Neuronal stem cell (in vitro differentiated cells): Measurements from ENCODE around the gene JMJD8.

Experiments used
- DNase-seq: peaks from one replicate; pipeline ENCODE4 v3.0.0-alpha.2; 2013; ENCODE audit warnings: low spot score
- H2AFZ ChIP-seq: one replicate; pipeline ENCODE4 v1.6.1; 2013; ENCODE audit warnings: mild to moderate bottlenecking, low read length, inconsistent platforms
- H2AK5ac ChIP-seq: 2 replicates; pipeline ENCODE4 v1.6.1; 2013; ENCODE audit warnings: low read depth, mild to moderate bottlenecking, inconsistent platforms, low read length, moderate library complexity, mixed read lengths
- H2BK120ac ChIP-seq: 2 replicates; pipeline ENCODE4 v1.6.1; 2013; ENCODE audit warnings: low read depth, mild to moderate bottlenecking, inconsistent platforms, low read length, moderate library complexity, mixed read lengths
- H2BK12ac ChIP-seq: one replicate; pipeline ENCODE4 v1.6.1; 2013; ENCODE audit warnings: low read length, inconsistent platforms
- H2BK15ac ChIP-seq: 2 replicates; pipeline ENCODE4 v1.6.1; 2013; ENCODE audit warnings: mild to moderate bottlenecking, low read length, inconsistent platforms, mixed read lengths
- H2BK5ac ChIP-seq: one replicate; pipeline ENCODE4 v1.6.1; 2013; ENCODE audit warnings: inconsistent platforms, mild to moderate bottlenecking, low read length, moderate library complexity
- H3K14ac ChIP-seq: one replicate; pipeline ENCODE4 v1.6.1; 2013; ENCODE audit warnings: low read length, inconsistent platforms
- H3K18ac ChIP-seq: 2 replicates; pipeline ENCODE4 v1.6.1; 2013; ENCODE audit warnings: low read length, inconsistent platforms
- H3K23ac ChIP-seq: 2 replicates; pipeline ENCODE4 v1.6.1; 2013; ENCODE audit warnings: low read depth, mild to moderate bottlenecking, mixed read lengths, low read length, inconsistent platforms; ENCODE audit not compliant: poor library complexity
- H3K27ac ChIP-seq: replicated peaks from 3 replicates; pipeline ENCODE4 v1.5.1; 2013; ENCODE audit warnings: low read length, inconsistent platforms
- H3K27me3 ChIP-seq, 3 experiments: 2 replicates each; pipeline ENCODE4 v1.6.1; 2013; ENCODE audit warnings: low read length in 3 of 3, mild to moderate bottlenecking in 2 of 3, inconsistent platforms in 1 of 3, low read depth in 1 of 3, mixed read lengths in 1 of 3, moderate library complexity in 1 of 3; ENCODE audit not compliant: control insufficient read depth in 3 of 3, insufficient read depth in 3 of 3
- H3K36me3 ChIP-seq, 2 donors: replicated peaks in 1 of 2; 2 replicates each; pipeline ENCODE4 v1.6.1; 2013; ENCODE audit warnings: low read length in 2 of 2; ENCODE audit not compliant: control insufficient read depth in 2 of 2, insufficient read depth in 2 of 2
- H3K4ac ChIP-seq: 2 replicates; pipeline ENCODE4 v1.6.1; 2013; ENCODE audit warnings: inconsistent platforms, mild to moderate bottlenecking, low read length, moderate library complexity
- H3K4me1 ChIP-seq, 2 donors: 1 replicate in 1 of 2; 2 replicates in 1 of 2; pipeline ENCODE4 v1.6.1; 2013; ENCODE audit warnings: low read length in 2 of 2, low read depth in 1 of 2; ENCODE audit not compliant: control insufficient read depth in 2 of 2, insufficient read depth in 1 of 2
- H3K4me2 ChIP-seq: one replicate; pipeline ENCODE4 v1.6.1; 2013; ENCODE audit warnings: mild to moderate bottlenecking, low read length, inconsistent platforms; ENCODE audit not compliant: insufficient read depth, poor library complexity, severe bottlenecking
- H3K4me3 ChIP-seq, 2 donors: 2 replicates each; pipeline ENCODE4 v1.5.1; 2013; ENCODE audit warnings: low read length in 2 of 2, mild to moderate bottlenecking in 2 of 2, inconsistent platforms in 1 of 2, moderate library complexity in 1 of 2
- H3K79me1 ChIP-seq: one replicate; pipeline ENCODE4 v1.6.1; 2013; ENCODE audit warnings: low read depth, mild to moderate bottlenecking, inconsistent platforms, low read length, moderate library complexity
- H3K9ac ChIP-seq: one replicate; pipeline ENCODE4 v1.6.1; 2013; ENCODE audit warnings: mild to moderate bottlenecking, low read depth, low read length, inconsistent platforms; ENCODE audit not compliant: poor library complexity
- H3K9me3 ChIP-seq, 2 donors: replicated peaks in 1 of 2; 2 replicates each; pipeline versions ENCODE3 to v1.6.1; 2013; ENCODE audit warnings: low read length in 2 of 2, mild to moderate bottlenecking in 2 of 2, inconsistent platforms in 1 of 2, low read depth in 1 of 2, mixed read lengths in 1 of 2, moderate library complexity in 1 of 2; ENCODE audit not compliant: control insufficient read depth in 2 of 2, insufficient read depth in 1 of 2
- H4K8ac ChIP-seq: one replicate; pipeline ENCODE4 v1.6.1; 2013; ENCODE audit warnings: low read depth, mild to moderate bottlenecking, inconsistent platforms, low read length, moderate library complexity
- H4K91ac ChIP-seq: one replicate; pipeline ENCODE4 v1.6.1; 2013; ENCODE audit warnings: low read length, low read depth, mild to moderate bottlenecking, inconsistent platforms; ENCODE audit not compliant: poor library complexity
- WGBS, 2 donors: extraction: QIAGEN DNeasy Blood & Tissue Kit; methylation state at CpG; one replicate each; pipeline ENCODE4 v1.1.7; 2013; ENCODE audit warnings: missing lambda C conversion rate in 2 of 2, mixed read lengths in 1 of 2; ENCODE audit not compliant: insufficient read length in 2 of 2, insufficient replicate concordance in 1 of 2; ENCODE audit errors: extremely low coverage in 2 of 2; 5-methylcytosine and 5-hydroxymethylcytosine counted together

The JMJD8 gene

DNA sequence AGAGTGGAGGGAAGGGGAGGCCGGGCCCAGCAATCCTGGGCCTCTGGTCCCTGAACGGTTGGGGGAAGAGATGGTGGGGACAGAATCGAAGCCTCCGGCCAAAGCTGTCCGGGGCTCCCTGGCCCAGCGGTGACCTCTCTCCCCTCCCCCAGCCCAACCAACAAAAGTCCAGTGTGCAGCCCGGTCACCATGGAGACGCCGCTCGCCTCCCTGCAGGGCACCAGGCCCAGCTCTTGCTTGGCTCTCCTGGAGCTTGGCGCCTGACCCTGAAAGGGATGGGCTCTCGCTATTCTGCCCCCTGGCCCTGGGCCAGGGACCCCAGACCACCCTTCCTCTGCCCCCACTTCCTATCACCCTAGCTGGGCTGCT lies 32.0 kb upstream of the JMJD8 start:
- Histone ChIP-seq H3K27me3 (peaks cover 0 to 7% (median 0%) of the 10 kb centered on the region in 3 experiments), H2BK12ac (peak overlapping the region; percentile 100), H3K27ac (peak overlapping the region; percentile 97), H2AK5ac (peak overlapping the region; percentile 100), H3K18ac (peak overlapping the region; percentile 100), H3K4ac (peak overlapping the region; percentile 100), H3K9me3 (no peaks in the 10 kb centered on the region), H3K4me1 (peaks cover 44 to 55% of the 10 kb centered on the region in 2 donors), H3K79me1 (peaks cover 38% of the 10 kb centered on the region), H3K14ac (peak overlapping the region; percentile 71), H3K36me3 (peaks cover 11 to 28% of the 10 kb centered on the region in 2 donors), H4K8ac (peak overlapping the region; percentile 82), H3K9ac (peak overlapping the region; percentile 97), H3K4me3 (peak overlapping the region; percentile 62 to 96), H3K23ac (peak overlapping the region; percentile 89), H4K91ac (no peak overlapping the region), H2BK15ac (peak overlapping the region; percentile 100), H3K4me2 (peak overlapping the region; percentile 99), H2BK120ac (peak overlapping the region; percentile 100), H2BK5ac (peak overlapping the region; percentile 100), H2AFZ (no peak overlapping the region)
- DNase-seq = peak; percentile 84
- no CpG with 5 or more reads among the region's 12 CpGs for WGBS, 2 donors

DNA sequence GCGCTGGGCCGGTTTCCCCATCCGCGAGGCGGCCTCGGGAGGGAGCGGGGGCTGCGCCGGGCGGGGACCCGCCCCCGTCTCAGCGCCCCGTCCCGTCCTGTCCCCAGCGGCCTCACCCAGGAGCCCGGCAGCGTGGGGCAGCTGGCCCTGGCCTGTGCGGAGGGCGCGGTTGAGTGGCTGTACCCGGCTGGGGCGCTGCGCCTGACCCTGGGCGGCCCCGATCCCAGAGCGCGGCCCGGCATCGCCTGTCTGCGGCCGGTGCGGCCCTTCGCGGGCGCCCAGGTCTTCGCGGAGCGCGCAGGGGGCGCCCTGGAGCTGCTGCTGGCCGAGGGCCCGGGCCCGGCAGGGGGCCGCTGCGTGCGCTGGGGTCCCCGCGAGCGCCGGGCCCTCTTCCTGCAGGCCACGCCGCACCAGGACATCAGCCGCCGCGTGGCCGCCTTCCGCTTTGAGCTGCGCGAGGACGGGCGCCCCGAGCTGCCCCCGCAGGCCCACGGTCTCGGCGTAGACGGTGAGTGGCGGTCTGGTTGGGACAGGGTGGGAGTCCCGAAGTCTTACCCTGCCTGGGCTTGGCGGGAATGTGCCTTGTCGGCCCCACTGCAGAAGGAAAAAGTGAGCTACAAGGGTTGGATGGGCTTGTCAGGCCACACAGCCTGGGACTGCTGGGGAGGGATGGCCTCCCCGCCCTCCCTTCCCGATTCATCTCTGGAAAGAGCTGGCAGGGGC lies 31.5 kb upstream of the JMJD8 start:
- Histone ChIP-seq H3K4me1 (peaks cover 47 to 61% of the 10 kb centered on the region in 2 donors), H3K9ac (peak overlapping the region; percentile 98), H3K79me1 (peaks cover 35% of the 10 kb centered on the region), H3K27ac (peak overlapping the region; percentile 97), H2BK5ac (peak overlapping the region; percentile 100), H2BK120ac (peak overlapping the region; percentile 100), H3K27me3 (peaks cover 0 to 7% (median 0%) of the 10 kb centered on the region in 3 experiments), H2AFZ (no peak overlapping the region), H4K91ac (no peak overlapping the region), H2AK5ac (peak overlapping the region; percentile 100), H3K4me2 (peak overlapping the region; percentile 99), H3K23ac (peak overlapping the region; percentile 89), H3K4me3 (peak overlapping the region; percentile 62 to 96), H3K36me3 (peaks cover 11 to 28% of the 10 kb centered on the region in 2 donors), H4K8ac (peak overlapping the region; percentile 82), H3K4ac (peak overlapping the region; percentile 100), H3K9me3 (no peaks in the 10 kb centered on the region), H3K14ac (peak overlapping the region; percentile 71), H3K18ac (peak overlapping the region; percentile 100), H2BK12ac (peak overlapping the region; percentile 100), H2BK15ac (peak overlapping the region; percentile 99)
- no peak for DNase-seq
- WGBS, 2 donors = no CpG with 5 or more reads among the region's 74 CpGs

DNA sequence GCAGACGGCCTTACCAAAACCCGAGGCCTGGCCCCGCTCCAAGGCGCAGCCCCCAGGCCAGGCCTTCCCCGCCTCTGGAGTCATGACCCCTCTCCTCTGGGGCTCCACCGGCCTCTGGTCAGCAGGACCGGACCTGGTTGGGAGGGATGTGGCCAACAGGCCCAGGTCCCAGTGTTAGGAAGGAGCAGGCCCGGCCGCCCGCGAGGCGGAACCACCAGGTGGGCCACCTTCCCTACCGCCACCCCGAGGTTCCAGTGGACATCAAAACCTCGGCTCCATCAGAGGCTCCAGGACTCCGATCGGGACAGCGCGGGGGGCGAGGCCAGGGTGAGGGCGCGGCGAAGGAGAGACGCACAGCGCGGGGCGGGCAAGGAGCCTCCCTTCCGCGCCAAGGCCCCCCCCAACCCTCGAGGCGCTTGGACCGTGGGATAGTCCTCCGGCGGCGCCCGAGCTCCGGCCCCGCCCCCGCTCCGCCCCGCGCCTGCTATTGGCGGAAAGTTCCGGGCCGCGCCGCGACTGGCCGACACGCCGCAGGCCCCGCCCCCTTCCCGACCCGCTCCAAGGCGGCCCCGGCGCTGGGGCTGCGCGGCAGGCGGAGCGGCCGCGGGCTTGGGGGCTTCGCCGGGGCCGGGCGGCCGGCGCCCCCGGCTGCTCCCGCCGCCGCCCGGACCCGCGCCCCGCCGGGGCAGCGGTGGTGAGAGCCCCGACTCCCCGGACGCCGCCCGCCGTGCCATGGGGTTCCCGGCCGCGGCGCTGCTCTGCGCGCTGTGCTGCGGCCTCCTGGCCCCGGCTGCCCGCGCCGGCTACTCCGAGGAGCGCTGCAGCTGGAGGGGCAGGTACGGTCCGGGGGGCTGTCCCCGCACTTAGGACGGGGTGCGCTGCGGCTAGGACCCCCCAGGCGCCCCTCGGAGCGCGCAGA lies 30.7 kb upstream of the JMJD8 start, which contains the start of gene METRN:
TSS of gene METRN (plus strand) at position 561 of the 919 bp plus-strand sequence. CDS start at position 733, 172 bp downstream.
- peak within 1 kb of the TSS; percentile 62 to 96 for H3K4me3 ChIP-seq
- no CpG with 5 or more reads among the region's 108 CpGs for WGBS, 2 donors
- H3K27ac ChIP-seq = peak within 1 kb of the TSS; percentile 97

More for the DNA sequence above, 30.7 kb upstream of the JMJD8 start, which contains the start of gene METRN:
- H4K8ac ChIP-seq = peak within 1 kb of the TSS; percentile 86
- peaks cover 32% of the 10 kb centered on the region for H3K79me1 ChIP-seq
- peaks cover 51 to 64% of the 10 kb centered on the region in 2 donors for H3K4me1 ChIP-seq
- H3K23ac ChIP-seq = peak within 1 kb of the TSS; percentile 89
- H4K91ac ChIP-seq = peak within 1 kb of the TSS; percentile 85
- H3K4me2 ChIP-seq = peak within 1 kb of the TSS; percentile 99
- H3K36me3 ChIP-seq = peaks cover 11 to 28% of the 10 kb centered on the region in 2 donors
- peak; percentile 87 for DNase-seq
- no peaks in the 10 kb centered on the region for H3K9me3 ChIP-seq
- peak within 1 kb of the TSS; percentile 100 for H2BK5ac ChIP-seq
- peak within 1 kb of the TSS; percentile 98 for H3K9ac ChIP-seq
- peak within 1 kb of the TSS; percentile 99 for H2BK15ac ChIP-seq
- peak within 1 kb of the TSS; percentile 90 for H2AFZ ChIP-seq
- peak within 1 kb of the TSS; percentile 100 for H2BK12ac ChIP-seq
- peak within 1 kb of the TSS; percentile 100 for H3K18ac ChIP-seq
- peak within 1 kb of the TSS; percentile 71 for H3K14ac ChIP-seq
- peaks cover 0 to 7% (median 0%) of the 10 kb centered on the region in 3 experiments for H3K27me3 ChIP-seq
- H3K4ac ChIP-seq = peak within 1 kb of the TSS; percentile 100
- H2BK120ac ChIP-seq = peak within 1 kb of the TSS; percentile 100
- peak within 1 kb of the TSS; percentile 100 for H2AK5ac ChIP-seq
